K562 (cell line): ENCODE data around the gene GSK3B. TPM values are rescaled to one million over a fixed set of nuclear protein-coding genes. Genes with fewer than 3 reads are reported as not detected.

ENCODE experiments used
- HMGN3 ChIP-seq: IDR thresholded peaks from 2 replicates; pipeline ENCODE4 v1.6.1; 2011; ENCODE audit warnings: borderline replicate concordance, low read depth, mild to moderate bottlenecking, mixed read lengths, low read length; ENCODE audit not compliant: insufficient read length; ENCODE audit errors: extremely low read depth
- HSF4 ChIP-seq: fragments of 250-450 bp; sonication (Bioruptor Pico); IDR thresholded peaks from 2 replicates; pipeline ENCODE4 v2.1.2; 2022; ENCODE audit warnings: mild to moderate bottlenecking, moderate library complexity, borderline replicate concordance
- RNF2 ChIP-seq: sonication (generic); IDR thresholded peaks from 2 replicates; pipeline ENCODE4 v1.6.1; 2016
- ZNF274 ChIP-seq: IDR thresholded peaks from 2 replicates; pipeline ENCODE4 v1.6.1; 2011; ENCODE audit warnings: low read depth, mild to moderate bottlenecking, low read length, moderate library complexity, borderline replicate concordance
- polyA plus RNA-seq, 8 experiments: library from polyadenylated mRNA; depleted of rRNA in 4 of 8; stranded (reverse) in 5 of 8; unstranded in 3 of 8; fragments of >200 nt; fragmentation: Nextera tagmentation in 2 of 8; fragmentation: Illumina TruSeq in 1 of 8; extraction: Ambion mirVana in 2 of 8; extraction: Trizol in 1 of 8; gene quantifications; 2 replicates each; pipeline versions ENCODE4 v1.2.1 to v1.2.3, GENCODE V29; 2011 to 2014; ENCODE audit warnings: inconsistent platforms in 1 of 8, missing spikeins in 1 of 8
- total RNA-seq, 7 experiments: library from RNA; depleted of rRNA in 6 of 7; stranded (reverse); fragments of >200 nt in 6 of 7; fragmentation: Illumina TruSeq in 2 of 7; extraction: Trizol in 2 of 7; gene quantifications; 2 replicates each; pipeline versions ENCODE4 v1.2.1 to v1.2.3, GENCODE V29; 2011 to 2021; ENCODE audit warnings: low replicate concordance in 1 of 7
- TF ChIP-seq, protein P1 (sequence below): fragments of 150-350 bp; IDR thresholded peaks from 2 replicates; pipeline ENCODE4 v1.6.1; 2014; ENCODE audit warnings: low read depth, mild to moderate bottlenecking, low read length, borderline replicate concordance
- TF ChIP-seq, protein P2 (sequence below): fragments of 450-650 bp; IDR thresholded peaks from 2 replicates; pipeline ENCODE4 v1.6.1; 2016
- TF ChIP-seq, protein P3 (sequence below): fragments of 450-650 bp; IDR thresholded peaks from 2 replicates; pipeline ENCODE4 v1.6.1; 2017; ENCODE audit warnings: antibody characterized with exemption

The GSK3B gene
- total and polyA plus RNA-seq, 9 of the 15 experiments (the other 6 are each of a cell fraction or from before 2014, with no cell fraction given), result 4.7 to 25.0 (median 18.7) TPM

DNA sequence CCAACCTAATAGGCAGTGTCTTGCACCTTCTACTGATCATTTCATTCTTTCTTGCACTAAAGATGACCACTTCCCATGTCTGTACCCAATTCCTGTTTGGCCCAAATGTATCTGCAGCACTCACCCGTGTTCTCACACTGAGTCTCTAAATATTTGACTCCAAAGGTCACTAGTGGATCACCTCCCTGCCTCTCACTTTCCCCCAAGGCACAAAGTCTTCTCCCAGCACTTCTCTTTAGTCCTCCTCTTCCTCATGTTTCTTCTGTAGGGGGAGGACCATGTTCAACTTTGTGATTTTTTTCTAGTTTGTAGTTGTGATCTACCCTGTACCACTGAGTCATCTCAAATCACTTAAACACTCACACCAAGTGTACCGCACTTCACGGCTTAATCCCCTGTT lies 298.4 kb downstream of the GSK3B start (continued):
- TF ChIP-seq, protein P1, sequence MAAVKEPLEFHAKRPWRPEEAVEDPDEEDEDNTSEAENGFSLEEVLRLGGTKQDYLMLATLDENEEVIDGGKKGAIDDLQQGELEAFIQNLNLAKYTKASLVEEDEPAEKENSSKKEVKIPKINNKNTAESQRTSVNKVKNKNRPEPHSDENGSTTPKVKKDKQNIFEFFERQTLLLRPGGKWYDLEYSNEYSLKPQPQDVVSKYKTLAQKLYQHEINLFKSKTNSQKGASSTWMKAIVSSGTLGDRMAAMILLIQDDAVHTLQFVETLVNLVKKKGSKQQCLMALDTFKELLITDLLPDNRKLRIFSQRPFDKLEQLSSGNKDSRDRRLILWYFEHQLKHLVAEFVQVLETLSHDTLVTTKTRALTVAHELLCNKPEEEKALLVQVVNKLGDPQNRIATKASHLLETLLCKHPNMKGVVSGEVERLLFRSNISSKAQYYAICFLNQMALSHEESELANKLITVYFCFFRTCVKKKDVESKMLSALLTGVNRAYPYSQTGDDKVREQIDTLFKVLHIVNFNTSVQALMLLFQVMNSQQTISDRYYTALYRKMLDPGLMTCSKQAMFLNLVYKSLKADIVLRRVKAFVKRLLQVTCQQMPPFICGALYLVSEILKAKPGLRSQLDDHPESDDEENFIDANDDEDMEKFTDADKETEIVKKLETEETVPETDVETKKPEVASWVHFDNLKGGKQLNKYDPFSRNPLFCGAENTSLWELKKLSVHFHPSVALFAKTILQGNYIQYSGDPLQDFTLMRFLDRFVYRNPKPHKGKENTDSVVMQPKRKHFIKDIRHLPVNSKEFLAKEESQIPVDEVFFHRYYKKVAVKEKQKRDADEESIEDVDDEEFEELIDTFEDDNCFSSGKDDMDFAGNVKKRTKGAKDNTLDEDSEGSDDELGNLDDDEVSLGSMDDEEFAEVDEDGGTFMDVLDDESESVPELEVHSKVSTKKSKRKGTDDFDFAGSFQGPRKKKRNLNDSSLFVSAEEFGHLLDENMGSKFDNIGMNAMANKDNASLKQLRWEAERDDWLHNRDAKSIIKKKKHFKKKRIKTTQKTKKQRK, result no peak
- TF ChIP-seq, protein P2, sequence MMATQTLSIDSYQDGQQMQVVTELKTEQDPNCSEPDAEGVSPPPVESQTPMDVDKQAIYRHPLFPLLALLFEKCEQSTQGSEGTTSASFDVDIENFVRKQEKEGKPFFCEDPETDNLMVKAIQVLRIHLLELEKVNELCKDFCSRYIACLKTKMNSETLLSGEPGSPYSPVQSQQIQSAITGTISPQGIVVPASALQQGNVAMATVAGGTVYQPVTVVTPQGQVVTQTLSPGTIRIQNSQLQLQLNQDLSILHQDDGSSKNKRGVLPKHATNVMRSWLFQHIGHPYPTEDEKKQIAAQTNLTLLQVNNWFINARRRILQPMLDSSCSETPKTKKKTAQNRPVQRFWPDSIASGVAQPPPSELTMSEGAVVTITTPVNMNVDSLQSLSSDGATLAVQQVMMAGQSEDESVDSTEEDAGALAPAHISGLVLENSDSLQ, result no peak
- TF ChIP-seq RNF2 (no peak), HSF4 (no peak), HMGN3 (no peak), ZNF274 (no peak)
- TF ChIP-seq, protein P3, sequence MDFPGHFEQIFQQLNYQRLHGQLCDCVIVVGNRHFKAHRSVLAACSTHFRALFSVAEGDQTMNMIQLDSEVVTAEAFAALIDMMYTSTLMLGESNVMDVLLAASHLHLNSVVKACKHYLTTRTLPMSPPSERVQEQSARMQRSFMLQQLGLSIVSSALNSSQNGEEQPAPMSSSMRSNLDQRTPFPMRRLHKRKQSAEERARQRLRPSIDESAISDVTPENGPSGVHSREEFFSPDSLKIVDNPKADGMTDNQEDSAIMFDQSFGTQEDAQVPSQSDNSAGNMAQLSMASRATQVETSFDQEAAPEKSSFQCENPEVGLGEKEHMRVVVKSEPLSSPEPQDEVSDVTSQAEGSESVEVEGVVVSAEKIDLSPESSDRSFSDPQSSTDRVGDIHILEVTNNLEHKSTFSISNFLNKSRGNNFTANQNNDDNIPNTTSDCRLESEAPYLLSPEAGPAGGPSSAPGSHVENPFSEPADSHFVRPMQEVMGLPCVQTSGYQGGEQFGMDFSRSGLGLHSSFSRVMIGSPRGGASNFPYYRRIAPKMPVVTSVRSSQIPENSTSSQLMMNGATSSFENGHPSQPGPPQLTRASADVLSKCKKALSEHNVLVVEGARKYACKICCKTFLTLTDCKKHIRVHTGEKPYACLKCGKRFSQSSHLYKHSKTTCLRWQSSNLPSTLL, result no peak
